Upper lobe of left lung (tissue), 6 donors: ENCODE measurements around the gene NDC1. TPM values are rescaled to one million over a fixed set of nuclear protein-coding genes. Genes with fewer than 3 reads are reported as not detected.
"Not testable (repeated sequence)": the region's sequence is repeated elsewhere in the genome, so short reads cannot be mapped to it uniquely, and the experiment has no call there.

Experiments
- ATAC-seq, 2 donors: fragments of 200-7000 bp; cut with Tn5 transposase; one replicate each; pipeline ENCODE4 v1.9.1; 2022; ENCODE audit warnings: mild to moderate bottlenecking in 2 of 2, moderate library complexity in 2 of 2; ENCODE audit not compliant: low FRiP score in 2 of 2
- DNase-seq, 2 donors: peaks; one replicate each; pipeline ENCODE4 v3.0.0-alpha.2; 2019 to 2020
- H3K27ac ChIP-seq, 4 donors: fragments of 200-600 bp; sonication (generic); one replicate each; pipeline ENCODE4 v1.5.1; 2016 to 2019
- H3K27me3 ChIP-seq, 4 donors: fragments of 200-600 bp; sonication (generic); one replicate each; pipeline ENCODE4 v1.5.1; 2017 to 2019
- H3K36me3 ChIP-seq, 4 donors: fragments of 200-600 bp; sonication (generic); one replicate each; pipeline ENCODE4 v1.5.1; 2016 to 2019
- H3K4me1 ChIP-seq, 4 donors: fragments of 200-600 bp; sonication (generic); one replicate each; pipeline ENCODE4 v1.5.1; 2018 to 2019
- H3K4me3 ChIP-seq, 4 donors: fragments of 200-600 bp; sonication (generic); one replicate each; pipeline ENCODE4 v1.5.1; 2017 to 2019; ENCODE audit warnings: mild to moderate bottlenecking in 2 of 4, moderate library complexity in 1 of 4
- H3K9me3 ChIP-seq, 4 donors: fragments of 200-600 bp; sonication (generic); one replicate each; pipeline ENCODE4 v1.5.1; 2018 to 2019
- CTCF ChIP-seq, 6 experiments: fragments of 450-650 bp in 4 of 6; fragments of 200-600 bp in 2 of 6; sonication (generic) in 2 of 6; IDR thresholded peaks; one replicate each; pipeline ENCODE4 v1.5.1; 2016 to 2019; ENCODE audit warnings: antibody characterized with exemption in 6 of 6
- EP300 ChIP-seq, 4 donors: sonication (generic); formaldehyde crosslinking; IDR thresholded peaks; one replicate each; pipeline ENCODE4 v1.5.1; 2017; ENCODE audit warnings: antibody characterized with exemption in 4 of 4, control low read depth in 2 of 4
- POLR2A ChIP-seq, 4 donors: fragments of 450-650 bp; IDR thresholded peaks; one replicate each; pipeline ENCODE4 v1.5.1; 2016 to 2017; ENCODE audit warnings: antibody characterized with exemption in 4 of 4, mild to moderate bottlenecking in 2 of 4
- POLR2AphosphoS5 ChIP-seq, 2 donors: sonication (generic); formaldehyde crosslinking; IDR thresholded peaks; one replicate each; pipeline ENCODE4 v1.5.1; 2017; ENCODE audit warnings: antibody characterized with exemption in 2 of 2
- WGBS, 2 donors: methylation state at CpG; one replicate each; pipeline ENCODE4 v1.1.5; 2017 to 2018; 5-methylcytosine and 5-hydroxymethylcytosine counted together
- total RNA-seq, 6 donors: library from RNA; depleted of rRNA in 4 of 6; stranded (reverse); fragments of >200 nt in 4 of 6; gene quantifications; one replicate each; pipeline versions ENCODE4 v1.1.0 to v1.2.1, GENCODE V29; 2016 to 2021
- donor health status: DM: no; HTN: no; CAD: no; lungs with moderate emphysema.
- donor health status: DM: no; HTN: yes; CAD: no; lungs with severe emphysema.

NDC1 gene
- total RNA-seq, 6 donors from 2014 or later = 1.2 to 10.9 (median 8.2) TPM

- ATAC-seq = no peak
- DNase-seq = no peak
- TF ChIP-seq CTCF (IDR thresholded peaks at IDR 0.05) (no peak), POLR2AphosphoS5 (IDR thresholded peaks at IDR 0.05) (no peak), POLR2A (IDR thresholded peaks at IDR 0.05) (no peak)
- H3K36me3 ChIP-seq = peaks cover 5 to 37% (median 14%) of the 10 kb centered on the region in 4 donors
- H3K4me3 ChIP-seq = no peak overlapping the region
- no peak overlapping the region for H3K27ac ChIP-seq
- 95 to 96% methylated on average over 5 of the region's 5 CpGs for WGBS, 2 donors
- H3K27me3 ChIP-seq = no peaks in the 10 kb centered on the region
- H3K4me1 ChIP-seq = no peaks in the 10 kb centered on the region
- no peaks in the 10 kb centered on the region for H3K9me3 ChIP-seq
These were observed 16.7 kb downstream of the NDC1 start for GRCh38 chr1:53821380-53821779.

- H3K27me3 ChIP-seq = no peaks in the 10 kb centered on the region
- no peak overlapping the region for H3K27ac ChIP-seq
- TF ChIP-seq POLR2A (IDR thresholded peaks at IDR 0.05) = no peak
- no peak for TF ChIP-seq POLR2AphosphoS5 (IDR thresholded peaks at IDR 0.05)
- TF ChIP-seq CTCF (IDR thresholded peaks at IDR 0.05) = no peak
- no peak for TF ChIP-seq EP300 (IDR thresholded peaks at IDR 0.05)
- no peaks in the 10 kb centered on the region for H3K4me1 ChIP-seq
- H3K9me3 ChIP-seq = no peaks in the 10 kb centered on the region
- no peak overlapping the region for H3K4me3 ChIP-seq
- H3K36me3 ChIP-seq = peaks cover 2 to 19% (median 6%) of the 10 kb centered on the region in 4 donors
- DNase-seq = no peak
- no peak for ATAC-seq
These were observed 18.7 kb downstream of the NDC1 start for GRCh38 chr1:53819387-53819786.

- H3K27ac ChIP-seq, H3K27me3 ChIP-seq, DNase-seq, H3K4me1 ChIP-seq, H3K9me3 ChIP-seq, ATAC-seq, H3K4me3 ChIP-seq: not testable (repeated sequence)
- peaks cover 0 to 15% (median 4%) of the 10 kb centered on the region in 4 donors for H3K36me3 ChIP-seq
- WGBS, 2 donors = 91 to 97% methylated on average over 1 of the region's 1 CpG
These were observed 21.5 kb downstream of the NDC1 start for GRCh38 chr1:53816584-53816983.

- H3K4me1 ChIP-seq, H3K9me3 ChIP-seq, H3K27ac ChIP-seq, ATAC-seq, H3K4me3 ChIP-seq, H3K27me3 ChIP-seq, DNase-seq: not testable (repeated sequence)
- peaks cover 0 to 15% (median 7%) of the 10 kb centered on the region in 4 donors for H3K36me3 ChIP-seq
- WGBS, 2 donors = 57 to 75% methylated on average over 1 of the region's 1 CpG
These were observed 22.6 kb downstream of the NDC1 start for GRCh38 chr1:53815484-53815883.

- DNase-seq (no peak), ATAC-seq (no peak)
- Histone ChIP-seq H3K27me3 (no peaks in the 10 kb centered on the region), H3K9me3 (no peaks in the 10 kb centered on the region), H3K4me3 (no peak overlapping the region), H3K4me1 (no peaks in the 10 kb centered on the region), H3K36me3 (peaks cover 0 to 9% (median 5%) of the 10 kb centered on the region in 4 donors), H3K27ac (no peak overlapping the region)
- 96 to 100% methylated on average over 2 to 4 of the region's 4 CpGs for WGBS, 2 donors
- no peak for TF ChIP-seq POLR2A (IDR thresholded peaks at IDR 0.05)
- no peak for TF ChIP-seq EP300 (IDR thresholded peaks at IDR 0.05)
- no peak for TF ChIP-seq CTCF (IDR thresholded peaks at IDR 0.05)
- TF ChIP-seq POLR2AphosphoS5 (IDR thresholded peaks at IDR 0.05) = no peak
These were observed 26.7 kb downstream of the NDC1 start for GRCh38 chr1:53811414-53811851.

GRCh38 chr1:53810497-53810896 is 27.6 kb downstream of the NDC1 start:
- Histone ChIP-seq H3K4me1 (no peaks in the 10 kb centered on the region), H3K27me3 (no peaks in the 10 kb centered on the region), H3K27ac (no peak overlapping the region), H3K4me3 (no peak overlapping the region), H3K9me3 (no peaks in the 10 kb centered on the region), H3K36me3 (peaks cover 0 to 17% (median 5%) of the 10 kb centered on the region in 4 donors)
- DNase-seq = no peak
- no peak for ATAC-seq
- 84 to 98% methylated on average over 2 of the region's 2 CpGs for WGBS, 2 donors
- TF ChIP-seq CTCF (IDR thresholded peaks at IDR 0.05) (no peak), EP300 (IDR thresholded peaks at IDR 0.05) (no peak), POLR2AphosphoS5 (IDR thresholded peaks at IDR 0.05) (no peak), POLR2A (IDR thresholded peaks at IDR 0.05) (no peak)
